K562 (cell line): Measurements from ENCODE around the gene HOXA10. TPM values are rescaled to one million over a fixed set of nuclear protein-coding genes. Genes with fewer than 3 reads are reported as not detected.

Experiments used
- ATAC-seq: fragments of 200-7000 bp; cut with Tn5 transposase; 3 replicates; pipeline ENCODE4 v1.9.1; 2020; ENCODE audit warnings: moderate library complexity
- BruUV-seq: library from RNA; stranded (reverse); fragments of 400-500 nt; replicated peaks from 2 replicates; lab custom pipeline; 2021; lab: Mats Ljungman, UMichigan
- CTCF ChIA-PET: fragments of 300-600 bp; formaldehyde crosslinking; extraction: SDS; loops from one replicate; lab custom pipeline; 2021; ENCODE audit warnings: low intra/inter-chr PET ratio; lab: Yijun Ruan, JAX
- POLR2A ChIA-PET: fragments of 300-600, 350-650 bp; sonication (Branson Sonifier 250); formaldehyde crosslinking; extraction: SDS; loops from one replicate; lab custom pipeline; 2021; ENCODE audit warnings: antibody characterized with exemption, inconsistent platforms; lab: Yijun Ruan, JAX
- DNase-seq, 4 experiments: peaks; one replicate each; pipeline versions ENCODE4 v3.0.0 to v3.0.0-alpha.2; 2011 to 2018; ENCODE audit warnings: low spot score in 3 of 4, mixed read lengths in 3 of 4; ENCODE audit errors: extremely low read depth in 1 of 4
- FAIRE-seq: peaks from 2 replicates; lab custom pipeline; 2011; peaks lifted over from hg19 to GRCh38; lab: Jason Lieb, UNC
- H2AFZ ChIP-seq: 2 replicates; pipeline ENCODE4 v1.6.0; 2011; ENCODE audit warnings: low read depth, low read length, control low read depth, inconsistent platforms
- H3K27ac ChIP-seq: fragments of 200-600 bp; 3 replicates; pipeline ENCODE4 v1.8.0; 2011; ENCODE audit warnings: low read depth, mild to moderate bottlenecking, control low read depth, inconsistent platforms, low read length, moderate library complexity, mixed read lengths; ENCODE audit errors: extremely low read depth
- H3K27me3 ChIP-seq, 2 experiments: fragments of 300-600 bp in 1 of 2; 2 replicates in 1 of 2; 3 replicates in 1 of 2; pipeline versions ENCODE4 v1.6.0 to v1.8.0; 2011; ENCODE audit warnings: inconsistent platforms in 2 of 2, low read length in 2 of 2, mild to moderate bottlenecking in 1 of 2, mixed read lengths in 1 of 2, moderate library complexity in 1 of 2; ENCODE audit not compliant: control insufficient read depth in 2 of 2, insufficient read depth in 2 of 2
- H3K36me3 ChIP-seq: fragments of 300-600 bp; 3 replicates; pipeline ENCODE4 v1.8.0; 2011; ENCODE audit warnings: mild to moderate bottlenecking, low read length, inconsistent platforms; ENCODE audit not compliant: control insufficient read depth, insufficient read depth
- H3K4me1 ChIP-seq, 2 experiments: fragments of 200-600 bp in 1 of 2; replicated peaks in 1 of 2; 2 replicates in 1 of 2; 3 replicates in 1 of 2; pipeline versions ENCODE4 v1.5.1 to v1.8.0; 2011; ENCODE audit warnings: inconsistent platforms in 2 of 2, low read length in 2 of 2, mild to moderate bottlenecking in 1 of 2, mixed read lengths in 1 of 2, moderate library complexity in 1 of 2; ENCODE audit not compliant: control insufficient read depth in 2 of 2, insufficient read depth in 2 of 2
- H3K4me2 ChIP-seq: 2 replicates; pipeline ENCODE4 v1.6.1; 2011; ENCODE audit warnings: low read length, control low read depth, inconsistent platforms, mixed read lengths; ENCODE audit not compliant: insufficient read depth
- H3K4me3 ChIP-seq: fragments of 200-600 bp; sonication (generic), shearing (Covaris generic); 2 replicates; pipeline ENCODE4 v1.5.1; 2016; ENCODE audit warnings: control low read depth, inconsistent platforms
- H3K79me2 ChIP-seq: fragments of 200-600 bp; 3 replicates; pipeline ENCODE4 v1.8.0; 2011; ENCODE audit warnings: low read length, inconsistent platforms; ENCODE audit not compliant: control insufficient read depth, insufficient read depth
- H3K9ac ChIP-seq, 2 experiments: 2 replicates each; pipeline versions ENCODE4 v1.6.0 to v1.6.1; 2011; ENCODE audit warnings: low read depth in 2 of 2, low read length in 2 of 2, control low read depth in 1 of 2, inconsistent platforms in 1 of 2, mild to moderate bottlenecking in 1 of 2, mixed read lengths in 1 of 2; ENCODE audit not compliant: insufficient read depth in 1 of 2
- H3K9me1 ChIP-seq: one replicate; pipeline ENCODE4 v1.6.0; 2011; ENCODE audit warnings: inconsistent platforms, mild to moderate bottlenecking, low read length, moderate library complexity; ENCODE audit not compliant: control insufficient read depth, insufficient read depth
- H3K9me3 ChIP-seq: replicated peaks from 2 replicates; pipeline ENCODE4 v1.5.1; 2011; ENCODE audit warnings: low read depth, low read length, inconsistent platforms; ENCODE audit not compliant: control insufficient read depth, insufficient read depth
- H4K20me1 ChIP-seq: replicated peaks from 2 replicates; pipeline ENCODE4 v1.6.1; 2011; ENCODE audit warnings: low read length, inconsistent platforms, mixed read lengths; ENCODE audit not compliant: control insufficient read depth, insufficient read depth
- HSF4 ChIP-seq: fragments of 250-450 bp; sonication (Bioruptor Pico); IDR thresholded peaks from 2 replicates; pipeline ENCODE4 v2.1.2; 2022; ENCODE audit warnings: mild to moderate bottlenecking, moderate library complexity, borderline replicate concordance
- PHB ChIP-seq: fragments of 250-450 bp; sonication (Bioruptor Pico); IDR thresholded peaks from 2 replicates; pipeline ENCODE4 v1.5.0; 2021
- ZNF239 ChIP-seq: fragments of 250-450 bp; sonication (Bioruptor Pico); IDR thresholded peaks from 2 replicates; pipeline ENCODE4 v1.4.0; 2020; ENCODE audit warnings: mild to moderate bottlenecking
- WGBS: fragments of 100-300 bp; shearing (Covaris generic); methylation state at CpG from one replicate; pipeline ENCODE4 v1.1.6; 2016; ENCODE audit warnings: low coverage, mixed read lengths; ENCODE audit not compliant: insufficient coverage; ENCODE audit errors: missing lambda C conversion rate; 5-methylcytosine and 5-hydroxymethylcytosine counted together
- in situ Hi-C: fragments of 300-500 bp; cut with MboI; formaldehyde crosslinking; loops from 4 replicates; pipeline ENCODE4 v1.15.0; 2018; ENCODE audit warnings: inconsistent platforms, mixed read lengths
- intact Hi-C: fragments of 100-400 bp; cut with micrococcal nuclease; formaldehyde crosslinking; loops from 2 replicates; pipeline ENCODE4 v1.14.2; 2022
- polyA plus RNA-seq, 8 experiments: library from polyadenylated mRNA; depleted of rRNA in 4 of 8; stranded (reverse) in 5 of 8; unstranded in 3 of 8; fragments of >200 nt; fragmentation: Nextera tagmentation in 2 of 8; fragmentation: Illumina TruSeq in 1 of 8; extraction: Ambion mirVana in 2 of 8; extraction: Trizol in 1 of 8; gene quantifications; 2 replicates each; pipeline versions ENCODE4 v1.2.1 to v1.2.3, GENCODE V29; 2011 to 2014; ENCODE audit warnings: inconsistent platforms in 1 of 8, missing spikeins in 1 of 8
- total RNA-seq, 7 experiments: library from RNA; depleted of rRNA in 6 of 7; stranded (reverse); fragments of >200 nt in 6 of 7; fragmentation: Illumina TruSeq in 2 of 7; extraction: Trizol in 2 of 7; gene quantifications; 2 replicates each; pipeline versions ENCODE4 v1.2.1 to v1.2.3, GENCODE V29; 2011 to 2021; ENCODE audit warnings: low replicate concordance in 1 of 7

The HOXA10 gene
- total and polyA plus RNA-seq, 9 of the 15 experiments (the other 6 are each of a cell fraction or from before 2014, with no cell fraction given), result not detected

DNA sequence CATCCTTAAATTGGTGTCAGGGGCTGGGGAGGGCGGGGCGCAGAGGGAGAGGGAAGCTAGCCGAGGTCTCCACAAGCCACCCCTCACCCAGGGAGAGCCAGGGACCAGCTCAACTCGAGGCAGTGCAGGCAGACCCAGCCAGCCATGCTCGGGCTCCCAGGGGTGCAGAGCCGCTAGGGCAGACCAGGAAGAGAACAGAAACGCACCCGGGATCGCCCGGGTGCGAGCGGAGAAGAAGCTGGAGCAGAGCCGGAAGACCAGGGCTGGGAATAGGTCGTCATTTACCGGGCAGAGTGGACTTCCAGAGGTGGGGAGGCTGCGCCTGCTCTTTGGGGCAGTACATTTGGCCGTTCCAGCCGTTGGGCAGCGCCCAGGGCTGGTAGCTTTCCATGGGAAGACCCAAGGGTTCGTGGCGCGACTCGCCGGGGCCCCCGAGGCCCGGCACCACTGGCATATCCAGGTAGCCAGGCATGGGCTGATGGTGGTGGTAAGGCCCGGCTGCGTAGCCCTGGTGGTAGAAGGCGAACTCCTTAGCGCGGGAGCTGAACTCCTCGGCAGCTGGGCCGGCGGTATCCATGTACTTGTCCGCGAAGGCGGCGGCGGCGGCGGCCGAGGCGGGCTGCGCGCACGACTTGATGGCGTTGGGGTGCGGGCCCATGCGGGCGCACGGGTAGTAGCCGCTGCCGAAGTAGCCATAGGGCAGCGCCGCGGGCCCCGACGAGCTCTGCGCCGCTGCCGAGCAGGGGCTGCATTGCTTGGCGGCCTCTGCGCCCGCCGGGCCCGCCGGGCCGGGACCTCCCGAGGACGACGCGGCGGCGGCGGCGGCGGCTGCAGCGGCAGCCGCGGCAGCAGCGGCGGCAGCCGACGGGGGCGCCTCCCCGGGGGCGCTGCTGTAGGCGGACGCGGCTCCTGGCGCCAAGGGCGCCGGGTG is 25.0 kb upstream of the HOXA10 start:
- Histone ChIP-seq H3K9me1 (no peaks in the 10 kb centered on the region), H3K9ac (no peak overlapping the region), H3K4me2 (no peak overlapping the region), H3K79me2 (no peaks in the 10 kb centered on the region), H3K4me3 (no peak overlapping the region), H2AFZ (no peak overlapping the region), H4K20me1 (0 out of 2 replicates have a peak, but pooled peaks cover 3% of the 10 kb centered on the region), H3K36me3 (no peaks in the 10 kb centered on the region), H3K9me3 (no peaks in the 10 kb centered on the region), H3K4me1 (peaks cover 0 to 11% of the 10 kb centered on the region in 2 experiments; a peak in 1 of 5 replicates), H3K27ac (no peak overlapping the region), H3K27me3 (peaks cover 30 to 50% of the 10 kb centered on the region in 2 experiments)
- FAIRE-seq, result no peak
- BruUV-seq, result no TSS peak
- intact Hi-C loops, result loop anchor here (5.0 kb wide), 2 partner anchors 378 to 573 kb away; no protein-coding TSS in a partner anchor
- WGBS, result 42% methylated on average over 27 of the region's 93 CpGs
- POLR2A ChIA-PET, result interaction anchor here (0.5 to 0.7 kb wide), 2 partner anchors 543 to 706 kb away, joined by 3 read pairs; no protein-coding TSS in a partner anchor
- in situ Hi-C loops, result no loop called here
- DNase-seq, result no peak
- no peak for ATAC-seq
- CTCF ChIA-PET, result interaction anchor here (0.6 kb wide), 1 partner anchor 1491 kb away, joined by 3 read pairs; no protein-coding TSS in a partner anchor
- TF ChIP-seq PHB (no peak), HSF4 (no peak), ZNF239 (CRISPR knock-in tag) (peak; percentile 84)
